Measurements from ENCODE around the gene FANCC.

GRCh38 chr9:95193480-95193879 lies 124.0 kb downstream of the FANCC start:
- no peak for TF ChIP-seq CTCF (IDR thresholded peaks at IDR 0.05)
- TF ChIP-seq POLR2A (IDR thresholded peaks at IDR 0.05): no peak
